Endodermal cell (in vitro differentiated cells): ENCODE measurements around the gene NUB1. TPM values are rescaled to one million over a fixed set of nuclear protein-coding genes. Genes with fewer than 3 reads are reported as not detected.

Experiments
- DNase-seq: peaks from one replicate; pipeline ENCODE4 v3.0.0-alpha.2; 2017
- H3K27ac ChIP-seq: 2 replicates; pipeline ENCODE4 v1.5.1; 2013; ENCODE audit warnings: mild to moderate bottlenecking, low read depth, low read length, moderate library complexity
- H3K27me3 ChIP-seq: 2 replicates; pipeline ENCODE4 v1.6.1; 2013; ENCODE audit warnings: mild to moderate bottlenecking, low read length, moderate library complexity; ENCODE audit not compliant: insufficient read depth, control insufficient read depth, poor library complexity, severe bottlenecking
- H3K36me3 ChIP-seq: 2 replicates; pipeline ENCODE4 v1.7.0; 2013; ENCODE audit warnings: mild to moderate bottlenecking, low read length, moderate library complexity; ENCODE audit not compliant: control insufficient read depth, insufficient read depth
- H3K4me1 ChIP-seq: one replicate; pipeline ENCODE4 v1.7.0; 2013; ENCODE audit warnings: low read length; ENCODE audit not compliant: control insufficient read depth, insufficient read depth
- H3K4me3 ChIP-seq: 2 replicates; pipeline ENCODE4 v1.5.1; 2013; ENCODE audit warnings: mild to moderate bottlenecking, low read length, moderate library complexity
- H3K9ac ChIP-seq: 2 replicates; pipeline ENCODE4 v1.6.1; 2013; ENCODE audit warnings: mild to moderate bottlenecking, low read length, moderate library complexity; ENCODE audit not compliant: poor library complexity, severe bottlenecking; ENCODE audit errors: extremely low read depth
- H3K9me3 ChIP-seq: 2 replicates; pipeline ENCODE4 v1.6.1; 2013; ENCODE audit warnings: mild to moderate bottlenecking, low read length, moderate library complexity; ENCODE audit not compliant: control insufficient read depth
- H3K27ac Mint-ChIP-seq: 2 replicates; pipeline ENCODE4 v1.8.0; 2020; ENCODE audit warnings: mixed read lengths
- H3K27me3 Mint-ChIP-seq: 2 replicates; pipeline ENCODE4 v1.8.0; 2021; ENCODE audit warnings: mild to moderate bottlenecking, mixed read lengths; ENCODE audit not compliant: insufficient read depth
- H3K36me3 Mint-ChIP-seq: 2 replicates; pipeline ENCODE4 v1.8.0; 2020; ENCODE audit warnings: low read depth, mixed read lengths
- H3K4me1 Mint-ChIP-seq: 2 replicates; pipeline ENCODE4 v1.8.0; 2020; ENCODE audit warnings: mixed read lengths
- H3K4me3 Mint-ChIP-seq: 2 replicates; pipeline ENCODE4 v1.8.0; 2020; ENCODE audit warnings: mild to moderate bottlenecking, moderate library complexity, mixed read lengths
- H3K9me3 Mint-ChIP-seq: 2 replicates; pipeline ENCODE4 v1.8.0; 2020; ENCODE audit warnings: mild to moderate bottlenecking, mixed read lengths
- CTCF ChIP-seq: fragments of 200-600 bp; sonication (generic); conservative IDR thresholded peaks from 2 replicates; pipeline ENCODE4 v1.5.0; 2021; ENCODE audit warnings: antibody characterized with exemption, mild to moderate bottlenecking
- WGBS, 2 experiments: methylation state at CpG; one replicate each; pipeline versions ENCODE4 v1.1.5 to v1.1.7; 2013; ENCODE audit warnings: missing lambda C conversion rate in 2 of 2, mixed read lengths in 1 of 2; ENCODE audit not compliant: insufficient coverage in 1 of 2, insufficient read length in 1 of 2; 5-methylcytosine and 5-hydroxymethylcytosine counted together
- total RNA-seq, 2 donors: library from RNA; stranded (reverse); fragmentation: NEBNext Ultra II Directional in 1 of 2; extraction: Animal tissue kit (Norgen Biotek cat#: 25700) in 1 of 2; gene quantifications; 2 replicates in 1 of 2; 3 replicates in 1 of 2; pipeline ENCODE4 v1.2.1, GENCODE V29; 2021

The NUB1 gene
- total RNA-seq, 2 donors from 2014 or later, result 50.2 to 64.7 TPM

- Histone ChIP-seq H3K9me3 (no peaks in the 10 kb centered on the region), H3K4me3 (no peak overlapping the region), H3K27me3 (no peaks in the 10 kb centered on the region), H3K36me3 (peaks cover 34% of the 10 kb centered on the region), H3K9ac (no peak overlapping the region), H3K4me1 (no peaks in the 10 kb centered on the region), H3K27ac (no peak overlapping the region)
- Mint-ChIP-seq H3K27me3 (no peaks in the 10 kb centered on the region), H3K4me3 (no peak overlapping the region), H3K9me3 (peaks cover 2% of the 10 kb centered on the region), H3K4me1 (no peaks in the 10 kb centered on the region), H3K27ac (no peak overlapping the region), H3K36me3 (peaks cover 39% of the 10 kb centered on the region)
- 90% methylated on average over 5 to 13 of the region's 13 CpGs for WGBS, 2 experiments
- no peak for TF ChIP-seq CTCF
- DNase-seq, result no peak
Measured at GRCh38 chr7:151397026-151397425, 55.4 kb downstream of the NUB1 start.

- H3K27me3 ChIP-seq, result no peaks in the 10 kb centered on the region
- H3K27ac ChIP-seq, result no peak overlapping the region
- no peaks in the 10 kb centered on the region for H3K4me1 ChIP-seq
- H3K36me3 ChIP-seq, result peaks cover 33% of the 10 kb centered on the region
- H3K9me3 ChIP-seq, result no peaks in the 10 kb centered on the region
- no peak overlapping the region for H3K9ac ChIP-seq
- Mint-ChIP-seq H3K27ac (peak overlapping the region; percentile 21), H3K9me3 (peaks cover 2% of the 10 kb centered on the region), H3K36me3 (peaks cover 48% of the 10 kb centered on the region), H3K4me3 (no peak overlapping the region), H3K27me3 (no peaks in the 10 kb centered on the region), H3K4me1 (no peaks in the 10 kb centered on the region)
- H3K4me3 ChIP-seq, result no peak overlapping the region
- DNase-seq, result no peak
- 92 to 93% methylated on average over 13 to 19 of the region's 19 CpGs for WGBS, 2 experiments
- TF ChIP-seq CTCF, result peak; percentile 29
Measured at GRCh38 chr7:151398446-151399304, 57.1 kb downstream of the NUB1 start.

GRCh38 chr7:151399305-151399601, 57.6 kb downstream of the NUB1 start:
- Histone ChIP-seq H3K36me3 (peaks cover 29% of the 10 kb centered on the region), H3K27ac (no peak overlapping the region), H3K4me3 (no peak overlapping the region), H3K4me1 (no peaks in the 10 kb centered on the region), H3K27me3 (no peaks in the 10 kb centered on the region), H3K9me3 (no peaks in the 10 kb centered on the region), H3K9ac (no peak overlapping the region)
- no peaks in the 10 kb centered on the region for H3K27me3 Mint-ChIP-seq
- no peak for DNase-seq
- peak overlapping the region; percentile 21 for H3K27ac Mint-ChIP-seq
- H3K4me1 Mint-ChIP-seq, result peaks cover 3% of the 10 kb centered on the region
- H3K36me3 Mint-ChIP-seq, result peaks cover 49% of the 10 kb centered on the region
- peaks cover 2% of the 10 kb centered on the region for H3K9me3 Mint-ChIP-seq
- no peak for TF ChIP-seq CTCF
- 95 to 96% methylated on average over 4 to 7 of the region's 7 CpGs for WGBS, 2 experiments
- H3K4me3 Mint-ChIP-seq, result no peak overlapping the region
